Trophoblast cell (in vitro differentiated cells and primary cell): Measurements from ENCODE around the gene CYP27B1.

Source experiments
- DNase-seq, 2 donors: peaks; one replicate each; pipeline ENCODE4 v3.0.0-alpha.2; 2016
- H2AFZ ChIP-seq: 2 replicates; pipeline ENCODE4 v1.6.1; 2013; ENCODE audit warnings: low read length, moderate library complexity, mild to moderate bottlenecking; ENCODE audit not compliant: insufficient read depth, poor library complexity
- H2AK5ac ChIP-seq: 2 replicates; pipeline ENCODE4 v1.6.1; 2013; ENCODE audit warnings: mild to moderate bottlenecking, low read length
- H2BK120ac ChIP-seq: 2 replicates; pipeline ENCODE4 v1.6.1; 2013; ENCODE audit warnings: low read length, mild to moderate bottlenecking, moderate library complexity; ENCODE audit not compliant: insufficient read depth, poor library complexity
- H2BK12ac ChIP-seq: 2 replicates; pipeline ENCODE4 v1.6.1; 2013; ENCODE audit warnings: mild to moderate bottlenecking, low read length, moderate library complexity
- H2BK5ac ChIP-seq: 2 replicates; pipeline ENCODE4 v1.6.1; 2013; ENCODE audit warnings: low read length, low read depth, moderate library complexity, mild to moderate bottlenecking; ENCODE audit not compliant: poor library complexity
- H3K14ac ChIP-seq: 2 replicates; pipeline ENCODE4 v1.6.1; 2013; ENCODE audit warnings: mild to moderate bottlenecking, low read length
- H3K18ac ChIP-seq: 2 replicates; pipeline ENCODE4 v1.6.1; 2013; ENCODE audit warnings: mild to moderate bottlenecking, low read length
- H3K23ac ChIP-seq: 2 replicates; pipeline ENCODE4 v1.6.1; 2013; ENCODE audit warnings: low read length
- H3K27ac ChIP-seq: 2 replicates; pipeline ENCODE4 v1.5.1; 2013; ENCODE audit warnings: low read depth, mild to moderate bottlenecking, inconsistent platforms, low read length, moderate library complexity
- H3K27me3 ChIP-seq: 2 replicates; pipeline ENCODE4 v1.6.1; 2013; ENCODE audit warnings: inconsistent platforms, mild to moderate bottlenecking, low read length, moderate library complexity; ENCODE audit not compliant: insufficient read depth
- H3K36me3 ChIP-seq, 2 experiments: 1 replicate in 1 of 2; 2 replicates in 1 of 2; pipeline ENCODE4 v1.6.1; 2013; ENCODE audit warnings: low read length in 2 of 2, mild to moderate bottlenecking in 2 of 2, moderate library complexity in 1 of 2; ENCODE audit not compliant: insufficient read depth in 2 of 2, control insufficient read depth in 1 of 2
- H3K4ac ChIP-seq: 2 replicates; pipeline ENCODE4 v1.6.1; 2013; ENCODE audit warnings: low read depth, mild to moderate bottlenecking, low read length, moderate library complexity
- H3K4me1 ChIP-seq, 2 experiments: 1 replicate in 1 of 2; 2 replicates in 1 of 2; pipeline ENCODE4 v1.6.1; 2013; ENCODE audit warnings: low read length in 2 of 2, mild to moderate bottlenecking in 2 of 2, moderate library complexity in 1 of 2; ENCODE audit not compliant: insufficient read depth in 2 of 2, control insufficient read depth in 1 of 2
- H3K4me2 ChIP-seq: 2 replicates; pipeline ENCODE4 v1.6.1; 2013; ENCODE audit warnings: inconsistent platforms, mild to moderate bottlenecking, low read length, moderate library complexity
- H3K4me3 ChIP-seq: 2 replicates; pipeline ENCODE4 v1.5.1; 2013; ENCODE audit warnings: mild to moderate bottlenecking, low read depth, low read length, inconsistent platforms
- H3K79me1 ChIP-seq: one replicate; pipeline ENCODE4 v1.6.1; 2013; ENCODE audit warnings: low read length
- H3K79me2 ChIP-seq: 2 replicates; pipeline ENCODE4 v1.6.1; 2013; ENCODE audit warnings: low read length, mild to moderate bottlenecking; ENCODE audit not compliant: control insufficient read depth, insufficient read depth, poor library complexity
- H3K9ac ChIP-seq: 2 replicates; pipeline ENCODE4 v1.6.1; 2013; ENCODE audit warnings: mild to moderate bottlenecking, low read length
- H3K9me3 ChIP-seq: 2 replicates; pipeline ENCODE4 v1.6.1; 2013; ENCODE audit warnings: low read depth, mild to moderate bottlenecking, control low read depth, inconsistent platforms, low read length; ENCODE audit not compliant: insufficient read depth
- H4K12ac ChIP-seq: 2 replicates; pipeline ENCODE4 v1.6.1; 2013; ENCODE audit warnings: low read depth, mild to moderate bottlenecking, low read length, moderate library complexity
- H4K8ac ChIP-seq: 2 replicates; pipeline ENCODE4 v1.6.1; 2013; ENCODE audit warnings: low read depth, mild to moderate bottlenecking, low read length, moderate library complexity
- H4K91ac ChIP-seq: one replicate; pipeline ENCODE4 v1.6.1; 2013; ENCODE audit warnings: low read depth, mild to moderate bottlenecking, low read length, moderate library complexity
- WGBS: extraction: QIAGEN DNeasy Blood & Tissue Kit; methylation state at CpG from one replicate; pipeline ENCODE4 v1.1.7; 2013; ENCODE audit warnings: missing lambda C conversion rate; ENCODE audit not compliant: insufficient read length, insufficient coverage; ENCODE audit errors: extremely low coverage; 5-methylcytosine and 5-hydroxymethylcytosine counted together

CYP27B1 gene

GRCh38 chr12:57777367-57777766 lies 10.5 kb upstream of the CYP27B1 start:
- Histone ChIP-seq H3K27ac (no peak overlapping the region), H3K4ac (no peak overlapping the region), H3K9me3 (no peaks in the 10 kb centered on the region), H4K91ac (no peak overlapping the region), H3K9ac (no peak overlapping the region), H2BK5ac (no peak overlapping the region), H2AK5ac (no peak overlapping the region), H3K27me3 (no peaks in the 10 kb centered on the region), H3K4me3 (no peak overlapping the region), H3K18ac (no peak overlapping the region), H4K12ac (no peak overlapping the region), H3K79me1 (peaks cover 6% of the 10 kb centered on the region), H2AFZ (no peak overlapping the region), H3K36me3 (no peaks in the 10 kb centered on the region), H3K4me1 (peaks cover 0 to 2% of the 10 kb centered on the region in 2 experiments), H2BK12ac (no peak overlapping the region), H4K8ac (no peak overlapping the region), H3K23ac (no peak overlapping the region), H3K4me2 (no peak overlapping the region), H3K79me2 (peaks cover 4% of the 10 kb centered on the region), H3K14ac (no peak overlapping the region), H2BK120ac (no peak overlapping the region)
- DNase-seq: no peak
- WGBS: no CpG with 5 or more reads among the region's 7 CpGs

GRCh38 chr12:57776247-57776587 lies 9.3 kb upstream of the CYP27B1 start:
- Histone ChIP-seq H3K14ac (no peak overlapping the region), H3K36me3 (no peaks in the 10 kb centered on the region), H4K8ac (no peak overlapping the region), H3K23ac (no peak overlapping the region), H3K4me3 (no peak overlapping the region), H3K27ac (no peak overlapping the region), H3K9me3 (no peaks in the 10 kb centered on the region), H3K18ac (no peak overlapping the region), H3K27me3 (no peaks in the 10 kb centered on the region), H3K4me2 (no peak overlapping the region), H3K79me2 (peaks cover 7% of the 10 kb centered on the region), H4K12ac (no peak overlapping the region), H2BK12ac (no peak overlapping the region), H4K91ac (no peak overlapping the region), H2AK5ac (no peak overlapping the region), H2BK120ac (no peak overlapping the region), H3K79me1 (peaks cover 11% of the 10 kb centered on the region), H2AFZ (no peak overlapping the region), H3K9ac (no peak overlapping the region), H2BK5ac (no peak overlapping the region), H3K4me1 (peaks cover 2 to 4% of the 10 kb centered on the region in 2 experiments), H3K4ac (no peak overlapping the region)
- no CpG with 5 or more reads among the region's 2 CpGs for WGBS
- no peak for DNase-seq

GRCh38 chr12:57775563-57776246 lies 8.8 kb upstream of the CYP27B1 start:
- H3K79me2 ChIP-seq: peaks cover 7% of the 10 kb centered on the region
- no peak overlapping the region for H3K4ac ChIP-seq
- DNase-seq: no peak
- H2BK5ac ChIP-seq: no peak overlapping the region
- no peak overlapping the region for H2BK12ac ChIP-seq
- H3K27me3 ChIP-seq: no peaks in the 10 kb centered on the region
- no peak overlapping the region for H2AK5ac ChIP-seq
- H3K9me3 ChIP-seq: no peaks in the 10 kb centered on the region
- H4K91ac ChIP-seq: no peak overlapping the region
- no peak overlapping the region for H4K8ac ChIP-seq
- H3K4me1 ChIP-seq: peaks cover 2 to 8% of the 10 kb centered on the region in 2 experiments
- H4K12ac ChIP-seq: no peak overlapping the region
- H3K4me2 ChIP-seq: no peak overlapping the region
- no peak overlapping the region for H3K4me3 ChIP-seq
- no peak overlapping the region for H3K18ac ChIP-seq
- no peak overlapping the region for H3K27ac ChIP-seq
- H3K36me3 ChIP-seq: peaks cover 0 to 2% of the 10 kb centered on the region in 2 experiments
- no peak overlapping the region for H2BK120ac ChIP-seq
- no peak overlapping the region for H2AFZ ChIP-seq
- H3K79me1 ChIP-seq: peaks cover 11% of the 10 kb centered on the region
- no peak overlapping the region for H3K9ac ChIP-seq
- no CpG with 5 or more reads among the region's 4 CpGs for WGBS
- no peak overlapping the region for H3K23ac ChIP-seq
- H3K14ac ChIP-seq: no peak overlapping the region

- Histone ChIP-seq H3K23ac (no peak overlapping the region), H3K79me2 (peaks cover 7% of the 10 kb centered on the region), H2BK12ac (no peak overlapping the region), H3K18ac (no peak overlapping the region), H3K36me3 (peaks cover 0 to 4% of the 10 kb centered on the region in 2 experiments), H3K4me2 (no peak overlapping the region), H4K12ac (no peak overlapping the region), H3K9ac (no peak overlapping the region), H3K27me3 (no peaks in the 10 kb centered on the region), H3K4me1 (peaks cover 2 to 8% of the 10 kb centered on the region in 2 experiments), H2BK120ac (no peak overlapping the region), H3K27ac (no peak overlapping the region), H2AFZ (no peak overlapping the region), H4K8ac (no peak overlapping the region), H3K14ac (no peak overlapping the region), H3K9me3 (no peaks in the 10 kb centered on the region), H2BK5ac (no peak overlapping the region), H4K91ac (no peak overlapping the region), H3K4me3 (no peak overlapping the region), H3K79me1 (peaks cover 11% of the 10 kb centered on the region), H2AK5ac (no peak overlapping the region), H3K4ac (no peak overlapping the region)
- no peak for DNase-seq
- no CpG with 5 or more reads among the region's 3 CpGs for WGBS
These were observed 8.2 kb upstream of the CYP27B1 start for GRCh38 chr12:57775044-57775443.
